ENCODE data around the gene RAPGEF1.

RAPGEF1 gene

DNA sequence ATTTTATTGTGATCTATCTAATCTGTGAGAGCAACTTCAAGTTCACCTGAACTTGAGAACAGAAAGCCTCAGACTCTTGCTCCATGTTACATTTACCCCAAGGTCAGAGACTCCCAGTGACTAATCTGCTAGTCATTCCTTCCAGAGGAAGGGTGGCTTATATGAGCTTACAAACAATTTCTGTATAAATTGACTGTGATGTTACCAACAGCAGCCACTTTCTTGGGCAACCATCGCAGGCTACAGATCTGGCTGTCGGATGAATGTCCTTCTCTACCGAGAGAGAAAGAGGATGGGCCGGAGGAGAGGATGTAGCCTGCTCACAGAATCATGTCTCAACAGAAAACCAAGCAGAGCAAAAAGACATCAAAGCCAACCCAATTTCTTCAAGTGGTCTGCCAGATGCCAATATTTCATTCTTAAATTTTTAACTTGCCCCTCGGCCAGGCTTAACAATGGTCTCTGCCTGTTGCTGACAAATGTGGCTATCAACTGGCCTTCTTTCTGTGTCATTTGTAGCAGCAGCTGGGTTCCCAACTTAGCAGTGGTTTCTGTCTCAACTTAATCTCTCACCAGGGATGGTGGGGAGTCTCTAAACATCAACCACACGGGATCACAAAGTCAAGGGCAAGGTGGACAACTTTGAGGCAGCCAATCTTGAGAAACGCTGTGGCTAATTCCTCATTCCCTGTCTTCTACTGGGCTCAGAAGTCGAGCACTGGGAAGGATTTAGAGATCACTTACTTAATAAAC is 81.3 kb downstream of the RAPGEF1 start:
- Histone ChIP-seq H3K27ac (replicated peaks) (peak overlapping the region; percentile 65), H3K27me3 (ENCODE audit: insufficient read depth, poor library complexity, severe bottlenecking) (no peaks in the 10 kb centered on the region), H3K4me3 (replicated peaks; ENCODE audit: insufficient read depth, low read length) (no peak overlapping the region)
- peak; percentile 43 to 63 for DNase-seq (ENCODE audit: low read depth in 1 of 2, low spot score in 1 of 2)
- TF ChIP-seq GABPA (IDR thresholded peaks at IDR 0.05; ENCODE audit: low read depth): no peak
- TF ChIP-seq, protein P1, sequence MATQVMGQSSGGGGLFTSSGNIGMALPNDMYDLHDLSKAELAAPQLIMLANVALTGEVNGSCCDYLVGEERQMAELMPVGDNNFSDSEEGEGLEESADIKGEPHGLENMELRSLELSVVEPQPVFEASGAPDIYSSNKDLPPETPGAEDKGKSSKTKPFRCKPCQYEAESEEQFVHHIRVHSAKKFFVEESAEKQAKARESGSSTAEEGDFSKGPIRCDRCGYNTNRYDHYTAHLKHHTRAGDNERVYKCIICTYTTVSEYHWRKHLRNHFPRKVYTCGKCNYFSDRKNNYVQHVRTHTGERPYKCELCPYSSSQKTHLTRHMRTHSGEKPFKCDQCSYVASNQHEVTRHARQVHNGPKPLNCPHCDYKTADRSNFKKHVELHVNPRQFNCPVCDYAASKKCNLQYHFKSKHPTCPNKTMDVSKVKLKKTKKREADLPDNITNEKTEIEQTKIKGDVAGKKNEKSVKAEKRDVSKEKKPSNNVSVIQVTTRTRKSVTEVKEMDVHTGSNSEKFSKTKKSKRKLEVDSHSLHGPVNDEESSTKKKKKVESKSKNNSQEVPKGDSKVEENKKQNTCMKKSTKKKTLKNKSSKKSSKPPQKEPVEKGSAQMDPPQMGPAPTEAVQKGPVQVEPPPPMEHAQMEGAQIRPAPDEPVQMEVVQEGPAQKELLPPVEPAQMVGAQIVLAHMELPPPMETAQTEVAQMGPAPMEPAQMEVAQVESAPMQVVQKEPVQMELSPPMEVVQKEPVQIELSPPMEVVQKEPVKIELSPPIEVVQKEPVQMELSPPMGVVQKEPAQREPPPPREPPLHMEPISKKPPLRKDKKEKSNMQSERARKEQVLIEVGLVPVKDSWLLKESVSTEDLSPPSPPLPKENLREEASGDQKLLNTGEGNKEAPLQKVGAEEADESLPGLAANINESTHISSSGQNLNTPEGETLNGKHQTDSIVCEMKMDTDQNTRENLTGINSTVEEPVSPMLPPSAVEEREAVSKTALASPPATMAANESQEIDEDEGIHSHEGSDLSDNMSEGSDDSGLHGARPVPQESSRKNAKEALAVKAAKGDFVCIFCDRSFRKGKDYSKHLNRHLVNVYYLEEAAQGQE (IDR thresholded peaks at IDR 0.05; ENCODE audit: insufficient replicate concordance, low read depth): no peak
- TF ChIP-seq POLR2AphosphoS5 (IDR thresholded peaks at IDR 0.05; ENCODE audit: low read depth): no peak
- TF ChIP-seq, protein P2, sequence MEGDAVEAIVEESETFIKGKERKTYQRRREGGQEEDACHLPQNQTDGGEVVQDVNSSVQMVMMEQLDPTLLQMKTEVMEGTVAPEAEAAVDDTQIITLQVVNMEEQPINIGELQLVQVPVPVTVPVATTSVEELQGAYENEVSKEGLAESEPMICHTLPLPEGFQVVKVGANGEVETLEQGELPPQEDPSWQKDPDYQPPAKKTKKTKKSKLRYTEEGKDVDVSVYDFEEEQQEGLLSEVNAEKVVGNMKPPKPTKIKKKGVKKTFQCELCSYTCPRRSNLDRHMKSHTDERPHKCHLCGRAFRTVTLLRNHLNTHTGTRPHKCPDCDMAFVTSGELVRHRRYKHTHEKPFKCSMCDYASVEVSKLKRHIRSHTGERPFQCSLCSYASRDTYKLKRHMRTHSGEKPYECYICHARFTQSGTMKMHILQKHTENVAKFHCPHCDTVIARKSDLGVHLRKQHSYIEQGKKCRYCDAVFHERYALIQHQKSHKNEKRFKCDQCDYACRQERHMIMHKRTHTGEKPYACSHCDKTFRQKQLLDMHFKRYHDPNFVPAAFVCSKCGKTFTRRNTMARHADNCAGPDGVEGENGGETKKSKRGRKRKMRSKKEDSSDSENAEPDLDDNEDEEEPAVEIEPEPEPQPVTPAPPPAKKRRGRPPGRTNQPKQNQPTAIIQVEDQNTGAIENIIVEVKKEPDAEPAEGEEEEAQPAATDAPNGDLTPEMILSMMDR (IDR thresholded peaks at IDR 0.05; ENCODE audit: insufficient read depth, low read length): no peak
- TF ChIP-seq SPI1 (IDR thresholded peaks at IDR 0.05; ENCODE audit: borderline replicate concordance, low read depth): no peak

DNA sequence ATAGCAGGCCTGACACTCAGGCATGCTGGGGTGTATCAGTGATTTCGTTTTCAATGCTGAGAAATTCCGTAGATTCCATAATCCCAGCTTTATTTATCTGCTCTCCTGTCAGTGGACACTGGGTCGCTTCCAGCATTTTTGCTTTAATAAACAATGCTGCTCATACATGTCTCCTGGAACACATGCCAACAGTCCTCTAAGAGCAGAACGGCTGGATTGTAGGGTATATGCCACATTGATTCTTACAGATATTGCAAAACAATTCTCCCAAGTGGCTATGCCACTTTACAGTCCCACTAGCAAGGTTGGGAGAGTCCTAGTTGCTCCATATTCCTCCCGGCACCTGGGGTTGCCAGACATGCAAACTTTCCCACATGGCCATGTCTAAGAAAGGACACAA is 81.9 kb downstream of the RAPGEF1 start:
- no peak for DNase-seq (ENCODE audit: low read depth in 1 of 2, low spot score in 1 of 2)
- H3K27me3 ChIP-seq (ENCODE audit: insufficient read depth, poor library complexity, severe bottlenecking): no peaks in the 10 kb centered on the region
- H3K27ac ChIP-seq (replicated peaks): peak overlapping the region; percentile 65
- no peak overlapping the region for H3K4me3 ChIP-seq (replicated peaks; ENCODE audit: insufficient read depth, low read length)
- TF ChIP-seq, protein P1 (IDR thresholded peaks at IDR 0.05; ENCODE audit: insufficient replicate concordance, low read depth): no peak
- TF ChIP-seq GABPA (IDR thresholded peaks at IDR 0.05; ENCODE audit: low read depth) (no peak), POLR2AphosphoS5 (IDR thresholded peaks at IDR 0.05; ENCODE audit: low read depth) (no peak), SPI1 (IDR thresholded peaks at IDR 0.05; ENCODE audit: borderline replicate concordance, low read depth) (no peak)
- TF ChIP-seq, protein P2 (IDR thresholded peaks at IDR 0.05; ENCODE audit: insufficient read depth, low read length): no peak

DNA sequence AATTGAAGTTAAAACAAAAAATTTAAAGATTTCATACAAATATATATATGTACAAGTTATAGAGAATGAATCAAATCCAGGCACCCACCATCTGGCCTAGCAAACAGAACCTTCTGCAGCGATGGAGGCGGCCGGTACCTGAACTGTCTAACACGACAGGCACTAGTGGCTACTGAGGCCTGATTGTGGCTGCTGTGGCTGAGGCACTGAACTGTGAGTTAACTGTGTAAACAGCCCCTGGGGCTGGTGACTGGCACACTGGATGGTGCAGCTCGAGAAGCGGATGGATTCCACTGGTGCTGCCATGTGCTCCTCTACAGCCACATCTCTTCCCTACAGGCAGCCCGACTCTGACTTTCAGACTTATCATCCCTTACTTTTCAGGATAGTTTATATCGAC is 82.4 kb downstream of the RAPGEF1 start:
- Histone ChIP-seq H3K27ac (replicated peaks) (peak overlapping the region; percentile 65), H3K4me3 (replicated peaks; ENCODE audit: insufficient read depth, low read length) (no peak overlapping the region), H3K27me3 (ENCODE audit: insufficient read depth, poor library complexity, severe bottlenecking) (no peaks in the 10 kb centered on the region)
- DNase-seq (ENCODE audit: low read depth in 1 of 2, low spot score in 1 of 2): no peak
- no peak for TF ChIP-seq GABPA (IDR thresholded peaks at IDR 0.05; ENCODE audit: low read depth)

DNA sequence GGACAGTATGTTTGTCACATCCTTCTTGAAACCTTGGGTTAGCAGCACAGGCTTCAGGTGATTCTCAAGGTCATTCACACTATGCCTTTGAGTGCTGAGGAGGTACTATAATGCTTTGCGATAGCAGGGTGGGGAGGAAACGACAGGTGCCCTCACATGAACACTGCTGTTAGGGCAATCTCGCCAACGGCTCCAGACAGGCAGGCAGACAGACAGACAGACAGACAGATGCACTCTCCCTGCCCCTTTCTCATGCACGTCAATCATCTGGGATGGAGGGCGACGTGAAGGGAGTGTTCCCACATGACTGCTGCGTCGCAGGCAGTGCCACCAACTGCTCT is 82.9 kb downstream of the RAPGEF1 start:
- Histone ChIP-seq H3K27ac (replicated peaks) (peak overlapping the region; percentile 65), H3K27me3 (ENCODE audit: insufficient read depth, poor library complexity, severe bottlenecking) (no peaks in the 10 kb centered on the region), H3K4me3 (replicated peaks; ENCODE audit: insufficient read depth, low read length) (no peak overlapping the region)
- no peak for TF ChIP-seq POLR2AphosphoS5 (IDR thresholded peaks at IDR 0.05; ENCODE audit: low read depth)
- peak in 1 of 2 experiments; percentile 34 for DNase-seq (ENCODE audit: low read depth in 1 of 2, low spot score in 1 of 2)
